ENCODE results near the gene USP54. TPM values are rescaled to one million over a fixed set of nuclear protein-coding genes. Genes with fewer than 3 reads are reported as not detected.

Gene USP54
- polyA plus RNA-seq, 1 of the 3 experiments (the other 2 are of a cell fraction) = 6.5 TPM

DNA sequence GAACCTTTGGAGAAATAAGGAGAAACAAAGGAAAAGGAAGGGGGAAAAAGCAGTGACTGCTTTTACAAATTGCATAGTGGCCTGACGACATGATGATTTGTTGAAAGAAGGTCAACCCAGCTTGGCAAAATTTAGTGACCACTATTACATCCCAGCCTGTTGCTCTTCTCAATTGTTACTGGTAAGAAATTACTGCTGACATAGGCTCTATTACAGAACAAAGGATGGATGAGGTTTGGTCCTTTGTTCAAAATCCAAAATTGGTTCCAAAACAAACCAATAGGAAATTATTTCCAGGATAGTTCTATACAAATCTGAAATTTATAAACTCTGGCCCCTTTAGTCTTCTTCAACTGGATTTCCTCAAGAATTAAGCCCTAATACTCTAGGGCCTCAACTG, 39.6 kb downstream of the USP54 start:
- Histone ChIP-seq H4K20me1 (ENCODE audit: insufficient read depth) (no peaks in the 10 kb centered on the region), H3K27ac (ENCODE audit: low read depth in 2 of 2, low read length in 1 of 2) (no peak overlapping the region), H3K27me3 (ENCODE audit: insufficient read depth) (no peaks in the 10 kb centered on the region), H3K36me3 (replicated peaks in 1 of 2; ENCODE audit: control insufficient read depth in 1 of 2, insufficient read depth in 2 of 2, low read length in 1 of 2) (peaks cover 0 to 3% of the 10 kb centered on the region in 2 experiments), H3F3A (replicated peaks; ENCODE audit: insufficient read depth) (peaks cover 3% of the 10 kb centered on the region), H3K9me3 (no peaks in the 10 kb centered on the region), H3K4me1 (ENCODE audit: control insufficient read depth in 1 of 2, insufficient read depth in 2 of 2, low read depth in 1 of 2, low read length in 1 of 2) (no peaks in the 10 kb centered on the region), H3K4me2 (no peak overlapping the region), H2AFZ (ENCODE audit: low read depth) (no peak overlapping the region), H3K4me3 (ENCODE audit: low read depth in 2 of 2, low read length in 1 of 2) (no peak overlapping the region), H3K9ac (no peak overlapping the region), H3K9me2 (no peaks in the 10 kb centered on the region), H3K79me2 (ENCODE audit: insufficient read depth) (no peaks in the 10 kb centered on the region)
- 90% methylated on average over 1 of the region's 1 CpG for WGBS (ENCODE audit: low lambda C conversion rate)
- TF ChIP-seq ELF1 (IDR thresholded peaks at IDR 0.05) (no peak), FOXJ3 (CRISPR knock-in tag; IDR thresholded peaks at IDR 0.05) (no peak), GATA2 (CRISPR knock-in tag; IDR thresholded peaks at IDR 0.05) (no peak), CHD2 (IDR thresholded peaks at IDR 0.05; ENCODE audit: low read length, partially characterized antibody) (no peak), EZH2phosphoT487 (IDR thresholded peaks at IDR 0.05; ENCODE audit: borderline replicate concordance, low read depth) (no peak), YY1 (IDR thresholded peaks at IDR 0.05; ENCODE audit: low read depth) (no peak), FOSL2 (IDR thresholded peaks at IDR 0.05; ENCODE audit: borderline replicate concordance, low read depth) (no peak), RXRA (IDR thresholded peaks at IDR 0.05; ENCODE audit: borderline replicate concordance, low read depth) (no peak), MXI1 (IDR thresholded peaks at IDR 0.05; ENCODE audit: low read depth, low read length) (no peak), TEAD4 (IDR thresholded peaks at IDR 0.05; ENCODE audit: borderline replicate concordance, insufficient read depth) (no peak), GABPA (IDR thresholded peaks at IDR 0.05; ENCODE audit: low read depth) (no peak), RCOR1 (IDR thresholded peaks at IDR 0.05; ENCODE audit: low read length) (no peak), JUND (IDR thresholded peaks at IDR 0.05) (no peak), FOXM1 (IDR thresholded peaks at IDR 0.05; ENCODE audit: low read depth) (no peak), RFX5 (IDR thresholded peaks at IDR 0.05; ENCODE audit: low read length) (no peak), SMC3 (IDR thresholded peaks at IDR 0.05; ENCODE audit: low read depth, low read length) (no peak)
- TF ChIP-seq, protein P1, sequence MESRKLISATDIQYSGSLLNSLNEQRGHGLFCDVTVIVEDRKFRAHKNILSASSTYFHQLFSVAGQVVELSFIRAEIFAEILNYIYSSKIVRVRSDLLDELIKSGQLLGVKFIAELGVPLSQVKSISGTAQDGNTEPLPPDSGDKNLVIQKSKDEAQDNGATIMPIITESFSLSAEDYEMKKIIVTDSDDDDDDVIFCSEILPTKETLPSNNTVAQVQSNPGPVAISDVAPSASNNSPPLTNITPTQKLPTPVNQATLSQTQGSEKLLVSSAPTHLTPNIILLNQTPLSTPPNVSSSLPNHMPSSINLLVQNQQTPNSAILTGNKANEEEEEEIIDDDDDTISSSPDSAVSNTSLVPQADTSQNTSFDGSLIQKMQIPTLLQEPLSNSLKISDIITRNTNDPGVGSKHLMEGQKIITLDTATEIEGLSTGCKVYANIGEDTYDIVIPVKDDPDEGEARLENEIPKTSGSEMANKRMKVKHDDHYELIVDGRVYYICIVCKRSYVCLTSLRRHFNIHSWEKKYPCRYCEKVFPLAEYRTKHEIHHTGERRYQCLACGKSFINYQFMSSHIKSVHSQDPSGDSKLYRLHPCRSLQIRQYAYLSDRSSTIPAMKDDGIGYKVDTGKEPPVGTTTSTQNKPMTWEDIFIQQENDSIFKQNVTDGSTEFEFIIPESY (IDR thresholded peaks at IDR 0.05; ENCODE audit: borderline replicate concordance, low read depth) = no peak
- TF ChIP-seq, protein P2, sequence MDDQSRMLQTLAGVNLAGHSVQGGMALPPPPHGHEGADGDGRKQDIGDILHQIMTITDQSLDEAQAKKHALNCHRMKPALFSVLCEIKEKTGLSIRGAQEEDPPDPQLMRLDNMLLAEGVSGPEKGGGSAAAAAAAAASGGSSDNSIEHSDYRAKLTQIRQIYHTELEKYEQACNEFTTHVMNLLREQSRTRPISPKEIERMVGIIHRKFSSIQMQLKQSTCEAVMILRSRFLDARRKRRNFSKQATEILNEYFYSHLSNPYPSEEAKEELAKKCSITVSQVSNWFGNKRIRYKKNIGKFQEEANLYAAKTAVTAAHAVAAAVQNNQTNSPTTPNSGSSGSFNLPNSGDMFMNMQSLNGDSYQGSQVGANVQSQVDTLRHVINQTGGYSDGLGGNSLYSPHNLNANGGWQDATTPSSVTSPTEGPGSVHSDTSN (IDR thresholded peaks at IDR 0.05) = no peak
- POLR2A ChIA-PET = no interaction called here
- no peak for DNase-seq
- CTCF ChIA-PET = interaction anchor here (1.3 kb wide), 1 partner anchor 92 kb away, joined by 4 read pairs; no protein-coding TSS in a partner anchor
